KMS-11 (cell line): ENCODE measurements around the gene SLC38A2.

ENCODE experiments used
- H2AFZ ChIP-seq: fragments of 200-600 bp; sonication (generic); 2 replicates; pipeline ENCODE4 v1.6.1; 2016; ENCODE audit warnings: antibody characterized with exemption, mixed run types, low read depth
- H3K27ac ChIP-seq: fragments of 200-600 bp; sonication (generic); 2 replicates; pipeline ENCODE4 v1.6.1; 2016; ENCODE audit warnings: mild to moderate bottlenecking, mixed run types
- H3K27me3 ChIP-seq: fragments of 200-600 bp; sonication (generic); 2 replicates; pipeline ENCODE4 v1.6.1; 2017; ENCODE audit warnings: mild to moderate bottlenecking, low read depth, mixed run types, moderate library complexity; ENCODE audit not compliant: insufficient read depth
- H3K36me3 ChIP-seq: fragments of 200-600 bp; sonication (generic); 2 replicates; pipeline ENCODE4 v1.6.1; 2017; ENCODE audit warnings: mild to moderate bottlenecking, mixed run types; ENCODE audit not compliant: insufficient read depth
- H3K4me1 ChIP-seq: fragments of 200-600 bp; sonication (generic); 2 replicates; pipeline ENCODE4 v1.6.1; 2016; ENCODE audit warnings: mild to moderate bottlenecking, low read depth, mixed run types; ENCODE audit not compliant: poor library complexity, severe bottlenecking
- H3K4me2 ChIP-seq: fragments of 200-600 bp; sonication (generic); 2 replicates; pipeline ENCODE4 v1.7.0; 2016; ENCODE audit warnings: mild to moderate bottlenecking, mixed run types
- H3K4me3 ChIP-seq: fragments of 200-600 bp; sonication (generic); IDR thresholded peaks from 2 replicates; pipeline ENCODE4 v1.6.1; 2017; ENCODE audit warnings: low read depth, low read length, mixed read lengths; ENCODE audit not compliant: insufficient read depth
- H3K79me2 ChIP-seq: fragments of 200-600 bp; sonication (generic); 2 replicates; pipeline ENCODE4 v1.6.1; 2016; ENCODE audit warnings: low read depth, mixed run types; ENCODE audit not compliant: insufficient read depth
- H3K9ac ChIP-seq: fragments of 200-600 bp; sonication (generic); 2 replicates; pipeline ENCODE4 v1.6.1; 2016; ENCODE audit warnings: mild to moderate bottlenecking, mixed run types
- H4K20me1 ChIP-seq: fragments of 200-600 bp; sonication (generic); 2 replicates; pipeline ENCODE4 v1.6.1; 2016; ENCODE audit warnings: mild to moderate bottlenecking, mixed run types; ENCODE audit not compliant: insufficient read depth
- CTCF ChIP-seq: fragments of 200-600 bp; sonication (generic); conservative IDR thresholded peaks from 2 replicates; pipeline ENCODE4 v1.6.1; 2017; ENCODE audit warnings: low read depth, mild to moderate bottlenecking, antibody characterized with exemption, low read length, moderate library complexity, mixed read lengths

The SLC38A2 gene

GRCh38 chr12:46368684-46369083 lies 3.9 kb downstream of the SLC38A2 start:
- no peak for TF ChIP-seq CTCF
- H3K79me2 ChIP-seq = peaks cover 68% of the 10 kb centered on the region
- H2AFZ ChIP-seq = no peak overlapping the region
- H4K20me1 ChIP-seq = 0 out of 2 replicates have a peak, but pooled peaks cover 8% of the 10 kb centered on the region
- H3K4me2 ChIP-seq = peak overlapping the region; percentile 66
- no peak overlapping the region for H3K4me3 ChIP-seq
- peaks cover 47% of the 10 kb centered on the region for H3K36me3 ChIP-seq
- peaks cover 77% of the 10 kb centered on the region for H3K4me1 ChIP-seq
- H3K27ac ChIP-seq = no peak overlapping the region
- no peaks in the 10 kb centered on the region for H3K27me3 ChIP-seq
- H3K9ac ChIP-seq = no peak overlapping the region

GRCh38 chr12:46368138-46368537 lies 4.4 kb downstream of the SLC38A2 start:
- peak overlapping the region; percentile 66; the same call in 1 of the 2 replicates for H3K4me2 ChIP-seq
- H3K36me3 ChIP-seq = peaks cover 52% of the 10 kb centered on the region
- H4K20me1 ChIP-seq = peaks cover 13% of the 10 kb centered on the region; the same call in 1 of the 2 replicates
- H3K4me3 ChIP-seq = no peak overlapping the region
- H2AFZ ChIP-seq = no peak overlapping the region
- H3K4me1 ChIP-seq = peaks cover 80% of the 10 kb centered on the region
- no peak for TF ChIP-seq CTCF
- no peak overlapping the region for H3K27ac ChIP-seq
- H3K27me3 ChIP-seq = no peaks in the 10 kb centered on the region
- H3K9ac ChIP-seq = no peak overlapping the region
- H3K79me2 ChIP-seq = peaks cover 68% of the 10 kb centered on the region

- H2AFZ ChIP-seq = no peak overlapping the region
- H3K79me2 ChIP-seq = peaks cover 67% of the 10 kb centered on the region
- H3K4me3 ChIP-seq = no peak overlapping the region
- H3K27me3 ChIP-seq = no peaks in the 10 kb centered on the region
- no peak overlapping the region for H3K9ac ChIP-seq
- TF ChIP-seq CTCF = no peak
- H3K36me3 ChIP-seq = peaks cover 58% of the 10 kb centered on the region
- no peak overlapping the region for H3K27ac ChIP-seq
- peaks cover 15% of the 10 kb centered on the region; the same call in 1 of the 2 replicates for H4K20me1 ChIP-seq
- no peak overlapping the region for H3K4me2 ChIP-seq
- H3K4me1 ChIP-seq = peaks cover 86% of the 10 kb centered on the region
Observed at GRCh38 chr12:46367351-46368029, 5.1 kb downstream of the SLC38A2 start.

- H3K36me3 ChIP-seq = peaks cover 65% of the 10 kb centered on the region
- H2AFZ ChIP-seq = no peak overlapping the region
- H3K4me1 ChIP-seq = peaks cover 93% of the 10 kb centered on the region
- peaks cover 15% of the 10 kb centered on the region; the same call in 1 of the 2 replicates for H4K20me1 ChIP-seq
- H3K79me2 ChIP-seq = peaks cover 60% of the 10 kb centered on the region
- H3K4me3 ChIP-seq = no peak overlapping the region
- H3K9ac ChIP-seq = no peak overlapping the region
- no peak overlapping the region for H3K27ac ChIP-seq
- no peak for TF ChIP-seq CTCF
- H3K4me2 ChIP-seq = no peak overlapping the region
- H3K27me3 ChIP-seq = 0 out of 2 replicates have a peak, but pooled peaks cover 3% of the 10 kb centered on the region
Observed at GRCh38 chr12:46366771-46367170, 5.8 kb downstream of the SLC38A2 start.
